HepG2 (cell line): ENCODE data around the gene ATP4A. TPM values are rescaled to one million over a fixed set of nuclear protein-coding genes. Genes with fewer than 3 reads are reported as not detected.
A peak's percentile ranks its signal among the peaks of the same experiment; 100 is the strongest.

ENCODE experiments used
- CCDC6 ChIP-seq: sonication (generic); formaldehyde crosslinking; IDR thresholded peaks from 2 replicates; pipeline ENCODE4 v1.8.1; 2022; ENCODE audit warnings: mild to moderate bottlenecking, missing genetic modification reagents, moderate library complexity
- FLYWCH1 ChIP-seq: sonication (generic); formaldehyde crosslinking; IDR thresholded peaks from 2 replicates; pipeline ENCODE4 v1.8.1; 2023; ENCODE audit warnings: mild to moderate bottlenecking, missing genetic modification reagents
- ISL2 ChIP-seq: sonication (generic); formaldehyde crosslinking; IDR thresholded peaks from 2 replicates; pipeline ENCODE4 v1.5.0; 2020; ENCODE audit warnings: missing genetic modification reagents
- KLF9 ChIP-seq: IDR thresholded peaks from 2 replicates; pipeline ENCODE4 v1.6.1; 2016; ENCODE audit warnings: low read depth
- MEIS2 ChIP-seq: sonication (generic); formaldehyde crosslinking; IDR thresholded peaks from 2 replicates; pipeline ENCODE4 v1.9.0; 2021; ENCODE audit warnings: mild to moderate bottlenecking, missing genetic modification reagents
- MZF1 ChIP-seq: sonication (generic); formaldehyde crosslinking; IDR thresholded peaks from 2 replicates; pipeline ENCODE4 v1.8.1; 2023; ENCODE audit warnings: mild to moderate bottlenecking, missing genetic modification reagents, borderline replicate concordance
- NKX3-1 ChIP-seq: sonication (generic); formaldehyde crosslinking; IDR thresholded peaks from 2 replicates; pipeline ENCODE4 v1.5.0; 2020; ENCODE audit warnings: missing genetic modification reagents
- PLRG1 ChIP-seq: fragments of 450-650 bp; conservative IDR thresholded peaks from 2 replicates; pipeline ENCODE4 v1.6.1; 2016
- POGZ ChIP-seq: sonication (generic); formaldehyde crosslinking; IDR thresholded peaks from 2 replicates; pipeline ENCODE4 v1.4.0; 2020; ENCODE audit warnings: mild to moderate bottlenecking, missing genetic modification reagents
- PRDM4 ChIP-seq: sonication (generic); formaldehyde crosslinking; IDR thresholded peaks from 2 replicates; pipeline ENCODE4 v1.9.0; 2021; ENCODE audit warnings: missing genetic modification reagents, borderline replicate concordance
- RXRA ChIP-seq: sonication (generic); formaldehyde crosslinking; IDR thresholded peaks from 2 replicates; pipeline ENCODE4 v1.5.1; 2020; ENCODE audit warnings: missing genetic modification reagents
- SETDB1 ChIP-seq: sonication (generic); formaldehyde crosslinking; IDR thresholded peaks from 2 replicates; pipeline ENCODE4 v1.5.1; 2020; ENCODE audit warnings: missing genetic modification reagents, mild to moderate bottlenecking, borderline replicate concordance
- SMAD1 ChIP-seq: sonication (generic); formaldehyde crosslinking; IDR thresholded peaks from 2 replicates; pipeline ENCODE4 v1.4.0; 2020; ENCODE audit warnings: missing genetic modification reagents, low read depth, mild to moderate bottlenecking, borderline replicate concordance
- SP4 ChIP-seq: sonication (generic); formaldehyde crosslinking; IDR thresholded peaks from 2 replicates; pipeline ENCODE4 v1.8.1; 2023; ENCODE audit warnings: mild to moderate bottlenecking, missing genetic modification reagents
- TAF15 ChIP-seq: fragments of 200-400 bp; formaldehyde crosslinking; IDR thresholded peaks from one replicate; pipeline ENCODE4 v1.6.1; 2018; ENCODE audit warnings: mild to moderate bottlenecking, low read depth, low read length; ENCODE audit not compliant: poor library complexity, severe bottlenecking
- TBL1XR1 ChIP-seq: fragments of 150-350 bp; IDR thresholded peaks from 2 replicates; pipeline ENCODE4 v1.6.1; 2014; ENCODE audit warnings: borderline replicate concordance, low read length; ENCODE audit not compliant: partially characterized antibody
- YY1 ChIP-seq: IDR thresholded peaks from 2 replicates; pipeline ENCODE4 v1.6.1; 2011; ENCODE audit warnings: low read length, low read depth, moderate library complexity, mild to moderate bottlenecking; ENCODE audit not compliant: insufficient read depth, insufficient replicate concordance
- ZMYM3 ChIP-seq: sonication (generic); formaldehyde crosslinking; IDR thresholded peaks from 2 replicates; pipeline ENCODE4 v1.5.1; 2020; ENCODE audit warnings: mild to moderate bottlenecking, missing genetic modification reagents
- ZNF326 ChIP-seq: sonication (generic); formaldehyde crosslinking; IDR thresholded peaks from 2 replicates; pipeline ENCODE4 v1.4.0; 2020; ENCODE audit warnings: missing genetic modification reagents, borderline replicate concordance
- ZNF576 ChIP-seq: sonication (generic); formaldehyde crosslinking; IDR thresholded peaks from 2 replicates; pipeline ENCODE4 v1.4.0; 2020; ENCODE audit warnings: mild to moderate bottlenecking, missing genetic modification reagents
- ZNF616 ChIP-seq: sonication (generic); formaldehyde crosslinking; IDR thresholded peaks from 2 replicates; pipeline ENCODE4 v1.5.0; 2020; ENCODE audit warnings: low read depth, mild to moderate bottlenecking, missing genetic modification reagents
- ZNF713 ChIP-seq: sonication (generic); formaldehyde crosslinking; IDR thresholded peaks from 2 replicates; pipeline ENCODE4 v1.4.0; 2020; ENCODE audit warnings: mild to moderate bottlenecking, missing genetic modification reagents
- ZNF749 ChIP-seq: sonication (generic); formaldehyde crosslinking; IDR thresholded peaks from 2 replicates; pipeline ENCODE4 v1.8.0; 2022; ENCODE audit warnings: mild to moderate bottlenecking, missing genetic modification reagents, moderate library complexity, borderline replicate concordance
- ZNF841 ChIP-seq: sonication (generic); formaldehyde crosslinking; IDR thresholded peaks from 2 replicates; pipeline ENCODE4 v1.8.1; 2023; ENCODE audit warnings: missing genetic modification reagents, borderline replicate concordance
- polyA plus RNA-seq, 8 experiments: library from polyadenylated mRNA; depleted of rRNA in 3 of 8; stranded (reverse) in 7 of 8; unstranded in 1 of 8; fragments of >200 nt; fragmentation: Illumina TruSeq in 4 of 8; extraction: Trizol in 4 of 8; gene quantifications; 2 replicates each; pipeline versions ENCODE4 v1.2.1 to v1.2.3, GENCODE V29; 2011 to 2016; ENCODE audit warnings: low read depth in 4 of 8, missing spikeins in 1 of 8, mixed read lengths in 1 of 8; ENCODE audit not compliant: insufficient read depth in 1 of 8
- total RNA-seq, 5 experiments: library from RNA; depleted of rRNA; stranded (reverse); fragments of >200 nt; fragmentation: Illumina TruSeq; extraction: Trizol; gene quantifications; 2 replicates each; pipeline ENCODE4 v1.2.3, GENCODE V29; 2016; ENCODE audit warnings: low read depth in 1 of 5
- TF ChIP-seq, protein P1 (sequence below): sonication (generic); formaldehyde crosslinking; IDR thresholded peaks from 2 replicates; pipeline ENCODE4 v1.4.0; 2020; ENCODE audit warnings: missing genetic modification reagents

ATP4A gene
- total and polyA plus RNA-seq, 2 of the 13 experiments (the other 11 are each of a cell fraction or from before 2014, with no cell fraction given): 0.08 to 0.11 TPM

DNA sequence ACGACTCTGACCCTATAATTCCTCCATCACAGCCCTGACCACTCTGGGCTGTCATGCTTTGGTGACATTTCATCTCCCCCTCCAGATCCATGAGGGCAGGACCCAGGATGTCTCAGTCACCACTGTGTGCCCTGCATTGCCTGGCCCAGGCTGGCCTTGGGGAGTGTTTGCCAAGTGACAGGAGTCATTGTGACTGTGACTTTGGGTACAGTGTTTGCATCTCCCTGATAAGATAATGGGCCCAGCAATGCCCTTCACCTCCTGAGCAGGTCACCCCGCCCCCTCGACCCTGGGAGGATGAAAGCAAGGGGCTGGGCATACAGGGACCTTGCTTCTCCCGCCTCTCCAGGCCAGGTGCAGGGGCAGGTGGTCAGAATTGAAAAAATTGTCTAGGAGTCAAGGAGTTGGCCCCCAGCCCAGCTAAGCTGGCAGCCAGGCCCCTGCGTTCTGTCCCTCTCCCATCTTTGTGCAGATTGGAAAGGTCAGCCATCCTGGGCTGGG lies 5.9 kb upstream of the ATP4A start (continued):
- TF ChIP-seq PRDM4 (CRISPR knock-in tag) (no peak), TBL1XR1 (no peak), ZNF616 (CRISPR knock-in tag) (no peak), ZNF576 (CRISPR knock-in tag) (no peak), ZMYM3 (CRISPR knock-in tag) (peak; percentile 64; the same call in 1 of the 2 replicates), FLYWCH1 (CRISPR knock-in tag) (no peak), CCDC6 (CRISPR knock-in tag) (0 out of 2 replicates have a peak, but pooled peaks have one; percentile 39), ZNF326 (no peak), ZNF749 (CRISPR knock-in tag) (no peak), MZF1 (CRISPR knock-in tag) (no peak), SMAD1 (no peak), PLRG1 (no peak), MEIS2 (CRISPR knock-in tag) (peak; percentile 61; the same call in 1 of the 2 replicates), SP4 (CRISPR knock-in tag) (0 out of 2 replicates have a peak, but pooled peaks have one; percentile 18), ISL2 (CRISPR knock-in tag) (peak; percentile 90), RXRA (peak; percentile 99), POGZ (CRISPR knock-in tag) (0 out of 2 replicates have a peak, but pooled peaks have one; percentile 42), NKX3-1 (no peak), YY1 (no peak), KLF9 (CRISPR knock-in tag) (no peak), ZNF713 (no peak), TAF15 (no peak), ZNF841 (no peak), SETDB1 (CRISPR knock-in tag) (no peak)
- TF ChIP-seq, protein P1, sequence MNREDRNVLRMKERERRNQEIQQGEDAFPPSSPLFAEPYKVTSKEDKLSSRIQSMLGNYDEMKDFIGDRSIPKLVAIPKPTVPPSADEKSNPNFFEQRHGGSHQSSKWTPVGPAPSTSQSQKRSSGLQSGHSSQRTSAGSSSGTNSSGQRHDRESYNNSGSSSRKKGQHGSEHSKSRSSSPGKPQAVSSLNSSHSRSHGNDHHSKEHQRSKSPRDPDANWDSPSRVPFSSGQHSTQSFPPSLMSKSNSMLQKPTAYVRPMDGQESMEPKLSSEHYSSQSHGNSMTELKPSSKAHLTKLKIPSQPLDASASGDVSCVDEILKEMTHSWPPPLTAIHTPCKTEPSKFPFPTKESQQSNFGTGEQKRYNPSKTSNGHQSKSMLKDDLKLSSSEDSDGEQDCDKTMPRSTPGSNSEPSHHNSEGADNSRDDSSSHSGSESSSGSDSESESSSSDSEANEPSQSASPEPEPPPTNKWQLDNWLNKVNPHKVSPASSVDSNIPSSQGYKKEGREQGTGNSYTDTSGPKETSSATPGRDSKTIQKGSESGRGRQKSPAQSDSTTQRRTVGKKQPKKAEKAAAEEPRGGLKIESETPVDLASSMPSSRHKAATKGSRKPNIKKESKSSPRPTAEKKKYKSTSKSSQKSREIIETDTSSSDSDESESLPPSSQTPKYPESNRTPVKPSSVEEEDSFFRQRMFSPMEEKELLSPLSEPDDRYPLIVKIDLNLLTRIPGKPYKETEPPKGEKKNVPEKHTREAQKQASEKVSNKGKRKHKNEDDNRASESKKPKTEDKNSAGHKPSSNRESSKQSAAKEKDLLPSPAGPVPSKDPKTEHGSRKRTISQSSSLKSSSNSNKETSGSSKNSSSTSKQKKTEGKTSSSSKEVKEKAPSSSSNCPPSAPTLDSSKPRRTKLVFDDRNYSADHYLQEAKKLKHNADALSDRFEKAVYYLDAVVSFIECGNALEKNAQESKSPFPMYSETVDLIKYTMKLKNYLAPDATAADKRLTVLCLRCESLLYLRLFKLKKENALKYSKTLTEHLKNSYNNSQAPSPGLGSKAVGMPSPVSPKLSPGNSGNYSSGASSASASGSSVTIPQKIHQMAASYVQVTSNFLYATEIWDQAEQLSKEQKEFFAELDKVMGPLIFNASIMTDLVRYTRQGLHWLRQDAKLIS (CRISPR knock-in tag): no peak
